H1 (cell line): ENCODE data around the gene SRP14. TPM values are rescaled to one million over a fixed set of nuclear protein-coding genes. Genes with fewer than 3 reads are reported as not detected.

Experiments
- CTCF ChIA-PET: fragments of 300-600 bp; sonication (Branson Sonifier 250); formaldehyde crosslinking; loops from one replicate; lab custom pipeline; 2021; ENCODE audit not compliant: partially characterized antibody; lab: Charles Lee
- POLR2A ChIA-PET: fragments of 300-600 bp; sonication (Branson Sonifier 250); formaldehyde crosslinking; loops from one replicate; lab custom pipeline; 2021; ENCODE audit warnings: inconsistent platforms; ENCODE audit not compliant: partially characterized antibody; lab: Charles Lee
- DNase-seq, 2 experiments: peaks; one replicate each; pipeline versions ENCODE4 v3.0.0 to v3.0.0-alpha.2; 2010 to 2022; ENCODE audit warnings: low spot score in 2 of 2, low read depth in 1 of 2, mixed read lengths in 1 of 2
- FAIRE-seq: peaks from 2 replicates; lab custom pipeline; 2011; peaks lifted over from hg19 to GRCh38; lab: Jason Lieb, UNC
- H2AFZ ChIP-seq: 2 replicates; pipeline ENCODE4 v1.8.1; 2012; ENCODE audit warnings: low read length, inconsistent platforms
- H2AK5ac ChIP-seq: 2 replicates; pipeline ENCODE4 v1.6.1; 2013; ENCODE audit warnings: low read depth, low read length
- H2BK120ac ChIP-seq: replicated peaks from 2 replicates; pipeline ENCODE3; 2013; ENCODE audit warnings: low read depth, low read length, inconsistent platforms
- H2BK12ac ChIP-seq: 2 replicates; pipeline ENCODE4 v1.6.1; 2013; ENCODE audit warnings: low read depth, low read length
- H2BK15ac ChIP-seq: 2 replicates; pipeline ENCODE4 v1.6.1; 2013; ENCODE audit warnings: low read length
- H2BK20ac ChIP-seq: 2 replicates; pipeline ENCODE4 v1.6.1; 2013; ENCODE audit warnings: low read length
- H2BK5ac ChIP-seq: 2 replicates; pipeline ENCODE4 v1.6.1; 2013; ENCODE audit warnings: low read depth, low read length
- H3K14ac ChIP-seq: 2 replicates; pipeline ENCODE4 v1.6.1; 2013; ENCODE audit warnings: inconsistent platforms; ENCODE audit not compliant: insufficient read length
- H3K18ac ChIP-seq: 2 replicates; pipeline ENCODE4 v1.6.1; 2013; ENCODE audit warnings: low read length; ENCODE audit errors: extremely low read depth
- H3K23ac ChIP-seq: 2 replicates; pipeline ENCODE4 v1.6.1; 2013; ENCODE audit warnings: inconsistent platforms; ENCODE audit not compliant: insufficient read length
- H3K23me2 ChIP-seq: 2 replicates; pipeline ENCODE4 v1.6.1; 2013; ENCODE audit warnings: low read depth, low read length
- H3K27ac ChIP-seq: 2 replicates; pipeline ENCODE4 v1.6.1; 2011; ENCODE audit warnings: low read depth, low read length, inconsistent platforms
- H3K27me3 ChIP-seq, 4 experiments: replicated peaks in 1 of 4; 1 replicate in 1 of 4; 2 replicates in 3 of 4; pipeline versions ENCODE4 v1.6.1 to v1.8.1; 2011 to 2013; ENCODE audit warnings: low read length in 3 of 4, mild to moderate bottlenecking in 3 of 4, inconsistent platforms in 2 of 4, mixed read lengths in 2 of 4, moderate library complexity in 1 of 4; ENCODE audit not compliant: control insufficient read depth in 3 of 4, insufficient read depth in 3 of 4; ENCODE audit errors: extremely low read depth in 1 of 4
- H3K36me3 ChIP-seq, 4 experiments: 2 replicates each; pipeline versions ENCODE4 v1.6.1 to v1.8.1; 2011 to 2013; ENCODE audit warnings: mild to moderate bottlenecking in 4 of 4, low read length in 3 of 4, moderate library complexity in 2 of 4, control low read depth in 1 of 4, inconsistent platforms in 1 of 4; ENCODE audit not compliant: insufficient read depth in 4 of 4, control insufficient read depth in 2 of 4
- H3K4ac ChIP-seq: replicated peaks from 2 replicates; pipeline ENCODE3; 2013; ENCODE audit warnings: low read length, low read depth, mixed read lengths, inconsistent platforms; ENCODE audit not compliant: insufficient read length
- H3K4me1 ChIP-seq, 4 experiments: replicated peaks in 1 of 4; 1 replicate in 1 of 4; 2 replicates in 3 of 4; pipeline versions ENCODE4 v1.6.1 to v1.8.1; 2011 to 2013; ENCODE audit warnings: low read length in 3 of 4, inconsistent platforms in 2 of 4, mixed read lengths in 1 of 4; ENCODE audit not compliant: insufficient read depth in 4 of 4, control insufficient read depth in 3 of 4
- H3K4me2 ChIP-seq, 2 experiments: 2 replicates each; pipeline versions ENCODE4 v1.6.1 to v1.8.1; 2011 to 2013; ENCODE audit warnings: low read depth in 2 of 2, low read length in 2 of 2, control low read depth in 1 of 2, inconsistent platforms in 1 of 2, mild to moderate bottlenecking in 1 of 2; ENCODE audit not compliant: insufficient read depth in 1 of 2
- H3K4me3 ChIP-seq, 4 experiments: fragments of 200-600, 300-600 bp in 1 of 4; sonication (generic), shearing (Covaris generic), sonication (Bioruptor Twin) in 1 of 4; 2 replicates each; pipeline versions ENCODE4 v1.5.1 to v1.8.1; 2011 to 2016; ENCODE audit warnings: low read length in 4 of 4, low read depth in 3 of 4, control low read depth in 2 of 4, inconsistent platforms in 2 of 4, mild to moderate bottlenecking in 2 of 4, mixed read lengths in 1 of 4, moderate library complexity in 1 of 4; ENCODE audit not compliant: insufficient read depth in 2 of 4; ENCODE audit errors: extremely low read depth in 1 of 4
- H3K56ac ChIP-seq: replicated peaks from 2 replicates; pipeline ENCODE3; 2013; ENCODE audit warnings: low read depth, mild to moderate bottlenecking, mixed read lengths, low read length, inconsistent platforms; ENCODE audit not compliant: insufficient read length
- H3K79me1 ChIP-seq: 2 replicates; pipeline ENCODE4 v1.6.1; 2013; ENCODE audit warnings: low read depth, low read length, control low read depth
- H3K79me2 ChIP-seq, 2 experiments: 2 replicates each; pipeline versions ENCODE4 v1.6.1 to v1.8.1; 2012 to 2013; ENCODE audit warnings: low read length in 2 of 2, mild to moderate bottlenecking in 2 of 2, inconsistent platforms in 1 of 2; ENCODE audit not compliant: insufficient read depth in 2 of 2, control insufficient read depth in 1 of 2
- H3K9ac ChIP-seq, 4 experiments: replicated peaks in 1 of 4; 1 replicate in 1 of 4; 2 replicates in 3 of 4; pipeline versions ENCODE4 v1.6.1 to v1.8.1; 2011 to 2013; ENCODE audit warnings: low read depth in 3 of 4, low read length in 3 of 4, control low read depth in 2 of 4, mild to moderate bottlenecking in 2 of 4, moderate library complexity in 2 of 4, inconsistent platforms in 1 of 4; ENCODE audit errors: extremely low read depth in 1 of 4
- H3K9me3 ChIP-seq, 2 experiments: 2 replicates each; pipeline versions ENCODE4 v1.6.1 to v1.8.1; 2012 to 2013; ENCODE audit warnings: mild to moderate bottlenecking in 2 of 2, moderate library complexity in 2 of 2, control low read depth in 1 of 2, inconsistent platforms in 1 of 2, low read depth in 1 of 2, low read length in 1 of 2, mixed read lengths in 1 of 2; ENCODE audit not compliant: insufficient read depth in 2 of 2
- H4K20me1 ChIP-seq, 2 experiments: replicated peaks in 1 of 2; 2 replicates each; pipeline versions ENCODE3 to v1.8.1; 2011 to 2013; ENCODE audit warnings: inconsistent platforms in 2 of 2, low read length in 2 of 2, mild to moderate bottlenecking in 1 of 2; ENCODE audit not compliant: insufficient read depth in 2 of 2, control insufficient read depth in 1 of 2
- H4K5ac ChIP-seq: 2 replicates; pipeline ENCODE4 v1.6.1; 2013; ENCODE audit warnings: low read length, low read depth, mixed read lengths, inconsistent platforms; ENCODE audit not compliant: insufficient read length
- H4K8ac ChIP-seq: 2 replicates; pipeline ENCODE4 v1.8.0; 2013; ENCODE audit warnings: mild to moderate bottlenecking, moderate library complexity, low read length, inconsistent platforms; ENCODE audit not compliant: insufficient read depth; ENCODE audit errors: extremely low read depth
- H4K91ac ChIP-seq: replicated peaks from 2 replicates; pipeline ENCODE3; 2013; ENCODE audit warnings: low read length, mixed read lengths, inconsistent platforms; ENCODE audit not compliant: insufficient read length
- CEBPB ChIP-seq: IDR thresholded peaks from 2 replicates; pipeline ENCODE4 v1.6.1; 2012; ENCODE audit warnings: low read depth, low read length
- EP300 ChIP-seq, 2 experiments: IDR thresholded peaks; 1 replicate in 1 of 2; 2 replicates in 1 of 2; pipeline ENCODE4 v1.6.1; 2011 to 2012; ENCODE audit warnings: low read depth in 2 of 2, low read length in 2 of 2, mild to moderate bottlenecking in 2 of 2, borderline replicate concordance in 1 of 2, inconsistent platforms in 1 of 2, moderate library complexity in 1 of 2
- EZH2 ChIP-seq: fragments of 200-600 bp; sonication (generic); IDR thresholded peaks from 2 replicates; pipeline ENCODE4 v1.7.1; 2012; ENCODE audit warnings: low read depth, mild to moderate bottlenecking, moderate library complexity, low read length, inconsistent platforms; ENCODE audit not compliant: severe bottlenecking
- HDAC2 ChIP-seq, 2 experiments: fragments of 300-600 bp in 1 of 2; sonication (generic) in 1 of 2; IDR thresholded peaks; 2 replicates each; pipeline ENCODE4 v1.6.1; 2011 to 2012; ENCODE audit warnings: low read depth in 2 of 2, low read length in 2 of 2, mild to moderate bottlenecking in 2 of 2, moderate library complexity in 2 of 2, borderline replicate concordance in 1 of 2, inconsistent platforms in 1 of 2
- MAFK ChIP-seq: IDR thresholded peaks from 2 replicates; pipeline ENCODE4 v1.6.1; 2012; ENCODE audit warnings: low read depth, mild to moderate bottlenecking, improper control_type of control experiment, low read length
- NRF1 ChIP-seq: IDR thresholded peaks from 2 replicates; pipeline ENCODE4 v1.6.1; 2011; ENCODE audit warnings: mild to moderate bottlenecking, low read depth, low read length, improper control_type of control experiment
- POLR2AphosphoS5 ChIP-seq: IDR thresholded peaks from 2 replicates; pipeline ENCODE4 v1.6.1; 2011; ENCODE audit warnings: low read depth, low read length
- POU5F1 ChIP-seq: IDR thresholded peaks from 2 replicates; pipeline ENCODE4 v1.6.1; 2011; ENCODE audit warnings: low read depth, mild to moderate bottlenecking, low read length, moderate library complexity
- RNF2 ChIP-seq: fragments of 200-900, 300-1000 bp; sonication (generic); IDR thresholded peaks from 2 replicates; pipeline ENCODE4 v1.7.1; 2016; ENCODE audit warnings: borderline replicate concordance, low read depth, mild to moderate bottlenecking, antibody characterized with exemption, low read length; ENCODE audit not compliant: poor library complexity, severe bottlenecking; ENCODE audit errors: missing control alignments
- SIX5 ChIP-seq: IDR thresholded peaks from 2 replicates; pipeline ENCODE4 v1.6.1; 2011; ENCODE audit warnings: mild to moderate bottlenecking, low read depth, low read length
- WGBS, 2 experiments: shearing (Covaris generic) in 1 of 2; methylation state at CpG; one replicate each; pipeline versions ENCODE4 v1.1.6 to v1.1.7; 2013 to 2015; ENCODE audit warnings: low lambda C conversion rate in 2 of 2, mixed read lengths in 2 of 2, inconsistent platforms in 1 of 2, low coverage in 1 of 2, missing lambda C conversion rate in 1 of 2; ENCODE audit not compliant: insufficient replicate concordance in 2 of 2, insufficient coverage in 1 of 2, insufficient read length in 1 of 2; ENCODE audit errors: extremely low coverage in 1 of 2, missing lambda C conversion rate in 1 of 2; 5-methylcytosine and 5-hydroxymethylcytosine counted together
- polyA plus RNA-seq, 7 experiments: library from polyadenylated mRNA; depleted of rRNA in 3 of 7; stranded (reverse) in 5 of 7; unstranded in 2 of 7; fragments of >200 nt in 5 of 7; fragments of 200-250 nt in 2 of 7; gene quantifications; 1 replicate in 5 of 7; 2 replicates in 1 of 7; 4 replicates in 1 of 7; pipeline versions ENCODE4 v1.2.1 to v1.2.3, GENCODE V29; 2011 to 2013; ENCODE audit warnings: missing spikeins in 2 of 7, mixed read lengths in 2 of 7
- total RNA-seq: library from RNA; stranded (reverse); fragmentation: NEBNext Ultra II Directional; extraction: Animal tissue kit (Norgen Biotek cat#: 25700); gene quantifications from 2 replicates; pipeline ENCODE4 v1.2.1, GENCODE V29; 2021
- TF ChIP-seq, protein P1 (sequence below): IDR thresholded peaks from 2 replicates; pipeline ENCODE4 v1.6.1; 2012; ENCODE audit warnings: inconsistent platforms

The SRP14 gene
- total and polyA plus RNA-seq, 2 of the 8 experiments (the other 6 are each of a cell fraction or from before 2014, with no cell fraction given): 186 to 223 TPM

DNA sequence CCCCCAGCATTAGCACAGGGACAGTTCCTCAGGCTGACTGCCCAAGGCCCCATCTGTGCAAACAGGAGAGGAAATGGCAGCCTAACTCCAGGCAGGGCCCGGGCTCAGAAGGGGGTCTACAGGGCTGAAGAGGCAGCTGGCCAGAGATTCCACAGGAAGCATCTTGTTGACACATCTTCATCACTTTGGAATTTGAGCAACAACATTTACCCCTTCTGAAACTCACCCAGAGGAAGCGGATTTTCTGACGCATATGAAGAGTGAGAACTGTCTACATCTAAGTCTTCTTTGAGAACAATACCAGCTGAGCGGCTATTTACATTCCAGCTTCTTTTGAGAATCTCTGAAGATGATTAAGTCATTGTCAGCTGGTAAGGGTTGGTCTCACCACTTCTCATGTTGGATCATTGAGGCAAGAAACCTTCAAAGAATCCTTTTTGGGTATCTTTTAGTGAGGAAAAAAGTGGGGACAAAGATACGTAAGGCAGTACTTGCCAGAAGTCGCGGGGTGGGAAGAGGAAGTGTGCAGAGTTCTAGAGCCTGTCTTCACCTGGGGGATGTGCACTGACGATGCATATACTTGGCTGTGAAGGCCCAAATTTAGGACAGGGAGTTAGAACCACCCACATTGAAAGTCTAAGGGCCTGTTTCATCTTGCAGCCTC, 25.4 kb upstream of the SRP14 start:
- no peak for DNase-seq
- peaks cover 0 to 2% (median 0%) of the 10 kb centered on the region in 4 experiments; a peak in 1 of 7 replicates for H3K27me3 ChIP-seq
- no peak overlapping the region for H2BK20ac ChIP-seq
- H3K4me1 ChIP-seq: peaks cover 0 to 12% (median 3%) of the 10 kb centered on the region in 4 experiments; a peak in 6 of 7 replicates
- H4K8ac ChIP-seq: no peak overlapping the region
- H4K20me1 ChIP-seq: no peaks in the 10 kb centered on the region
- no peak overlapping the region for H2BK120ac ChIP-seq
- no peak overlapping the region for H3K4me3 ChIP-seq
- no peaks in the 10 kb centered on the region for H3K36me3 ChIP-seq
- H4K5ac ChIP-seq: no peak overlapping the region
- H2BK15ac ChIP-seq: no peak overlapping the region
- H3K79me1 ChIP-seq: no peaks in the 10 kb centered on the region
- no peak overlapping the region for H3K4ac ChIP-seq
- ChIA-PET POLR2A (interaction anchor here (0.9 kb wide), 1 partner anchor 12 kb away, joined by 3 read pairs; no protein-coding TSS in a partner anchor), CTCF (interaction anchor here (0.7 to 2.4 kb wide), 4 partner anchors 8 to 59 kb away, joined by 3 to 7 read pairs (median 5); no protein-coding TSS in a partner anchor)
- no peak overlapping the region for H2AFZ ChIP-seq
- no peak overlapping the region for H2BK5ac ChIP-seq
- no peak overlapping the region for H3K27ac ChIP-seq
- no peak overlapping the region for H2AK5ac ChIP-seq
- 86% methylated on average over 8 of the region's 8 CpGs; no CpG with 5 or more reads in 1 of the 2 experiments for WGBS, 2 experiments
- no peak overlapping the region for H3K4me2 ChIP-seq
- H3K9ac ChIP-seq: no peak overlapping the region
- TF ChIP-seq RNF2 (no peak), EZH2 (no peak), MAFK (no peak), EP300 (IDR thresholded peaks at IDR 0.05; ENCODE audit: borderline replicate concordance in 1 of 2, low read depth in 2 of 2, low read length in 2 of 2) (no peak), POLR2AphosphoS5 (no peak), SIX5 (no peak), POU5F1 (no peak), HDAC2 (IDR thresholded peaks at IDR 0.05; ENCODE audit: borderline replicate concordance in 1 of 2, low read depth in 2 of 2, low read length in 2 of 2) (no peak), CEBPB (no peak), NRF1 (no peak)
- TF ChIP-seq, protein P1, sequence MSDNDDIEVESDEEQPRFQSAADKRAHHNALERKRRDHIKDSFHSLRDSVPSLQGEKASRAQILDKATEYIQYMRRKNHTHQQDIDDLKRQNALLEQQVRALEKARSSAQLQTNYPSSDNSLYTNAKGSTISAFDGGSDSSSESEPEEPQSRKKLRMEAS: no peak
- no peak overlapping the region for H3K14ac ChIP-seq
- no peak overlapping the region for H2BK12ac ChIP-seq
- no peaks in the 10 kb centered on the region for H3K9me3 ChIP-seq
- no peak overlapping the region for H3K18ac ChIP-seq
- H3K79me2 ChIP-seq: no peaks in the 10 kb centered on the region
- no peak overlapping the region for H3K56ac ChIP-seq
- no peak overlapping the region for H3K23ac ChIP-seq
- no peak overlapping the region for H4K91ac ChIP-seq
- no peaks in the 10 kb centered on the region; the same call in 1 of the 2 replicates for H3K23me2 ChIP-seq
- no peak for FAIRE-seq
